Endodermal cell (in vitro differentiated cells): ENCODE data around the gene DNMT3A. TPM values are rescaled to one million over a fixed set of nuclear protein-coding genes. Genes with fewer than 3 reads are reported as not detected.
A peak's percentile ranks its signal among the peaks of the same experiment; 100 is the strongest.

Experiments used
- DNase-seq: peaks from one replicate; pipeline ENCODE4 v3.0.0-alpha.2; 2017
- H3K27ac ChIP-seq: 2 replicates; pipeline ENCODE4 v1.5.1; 2013; ENCODE audit warnings: mild to moderate bottlenecking, low read depth, low read length, moderate library complexity
- H3K27me3 ChIP-seq: 2 replicates; pipeline ENCODE4 v1.6.1; 2013; ENCODE audit warnings: mild to moderate bottlenecking, low read length, moderate library complexity; ENCODE audit not compliant: insufficient read depth, control insufficient read depth, poor library complexity, severe bottlenecking
- H3K36me3 ChIP-seq: 2 replicates; pipeline ENCODE4 v1.7.0; 2013; ENCODE audit warnings: mild to moderate bottlenecking, low read length, moderate library complexity; ENCODE audit not compliant: control insufficient read depth, insufficient read depth
- H3K4me1 ChIP-seq: one replicate; pipeline ENCODE4 v1.7.0; 2013; ENCODE audit warnings: low read length; ENCODE audit not compliant: control insufficient read depth, insufficient read depth
- H3K4me3 ChIP-seq: 2 replicates; pipeline ENCODE4 v1.5.1; 2013; ENCODE audit warnings: mild to moderate bottlenecking, low read length, moderate library complexity
- H3K9ac ChIP-seq: 2 replicates; pipeline ENCODE4 v1.6.1; 2013; ENCODE audit warnings: mild to moderate bottlenecking, low read length, moderate library complexity; ENCODE audit not compliant: poor library complexity, severe bottlenecking; ENCODE audit errors: extremely low read depth
- H3K9me3 ChIP-seq: 2 replicates; pipeline ENCODE4 v1.6.1; 2013; ENCODE audit warnings: mild to moderate bottlenecking, low read length, moderate library complexity; ENCODE audit not compliant: control insufficient read depth
- H3K27ac Mint-ChIP-seq: 2 replicates; pipeline ENCODE4 v1.8.0; 2020; ENCODE audit warnings: mixed read lengths
- H3K27me3 Mint-ChIP-seq: 2 replicates; pipeline ENCODE4 v1.8.0; 2021; ENCODE audit warnings: mild to moderate bottlenecking, mixed read lengths; ENCODE audit not compliant: insufficient read depth
- H3K36me3 Mint-ChIP-seq: 2 replicates; pipeline ENCODE4 v1.8.0; 2020; ENCODE audit warnings: low read depth, mixed read lengths
- H3K4me1 Mint-ChIP-seq: 2 replicates; pipeline ENCODE4 v1.8.0; 2020; ENCODE audit warnings: mixed read lengths
- H3K4me3 Mint-ChIP-seq: 2 replicates; pipeline ENCODE4 v1.8.0; 2020; ENCODE audit warnings: mild to moderate bottlenecking, moderate library complexity, mixed read lengths
- H3K9me3 Mint-ChIP-seq: 2 replicates; pipeline ENCODE4 v1.8.0; 2020; ENCODE audit warnings: mild to moderate bottlenecking, mixed read lengths
- CTCF ChIP-seq: fragments of 200-600 bp; sonication (generic); conservative IDR thresholded peaks from 2 replicates; pipeline ENCODE4 v1.5.0; 2021; ENCODE audit warnings: antibody characterized with exemption, mild to moderate bottlenecking
- WGBS, 2 experiments: methylation state at CpG; one replicate each; pipeline versions ENCODE4 v1.1.5 to v1.1.7; 2013; ENCODE audit warnings: missing lambda C conversion rate in 2 of 2, mixed read lengths in 1 of 2; ENCODE audit not compliant: insufficient coverage in 1 of 2, insufficient read length in 1 of 2; 5-methylcytosine and 5-hydroxymethylcytosine counted together
- total RNA-seq, 2 donors: library from RNA; stranded (reverse); fragmentation: NEBNext Ultra II Directional in 1 of 2; extraction: Animal tissue kit (Norgen Biotek cat#: 25700) in 1 of 2; gene quantifications; 2 replicates in 1 of 2; 3 replicates in 1 of 2; pipeline ENCODE4 v1.2.1, GENCODE V29; 2021

The DNMT3A gene
- total RNA-seq, 2 donors from 2014 or later, result 124 to 139 TPM

GRCh38 chr2:25252291-25253152 lies 89.2 kb downstream of the DNMT3A start:
- peaks cover 26% of the 10 kb centered on the region for H3K36me3 Mint-ChIP-seq

GRCh38 chr2:25251422-25252273 lies 90.1 kb downstream of the DNMT3A start:
- Mint-ChIP-seq H3K36me3 (peaks cover 35% of the 10 kb centered on the region), H3K4me3 (peak overlapping the region; percentile 87), H3K4me1 (peaks cover 55% of the 10 kb centered on the region), H3K9me3 (no peaks in the 10 kb centered on the region), H3K27ac (peak overlapping the region; percentile 89), H3K27me3 (no peaks in the 10 kb centered on the region)
- H3K36me3 ChIP-seq, result peaks cover 23% of the 10 kb centered on the region
- no peaks in the 10 kb centered on the region for H3K27me3 ChIP-seq
- peak overlapping the region; percentile 96 for H3K27ac ChIP-seq
- H3K4me1 ChIP-seq, result peaks cover 25% of the 10 kb centered on the region
- 0% methylated on average over 20 to 49 of the region's 52 CpGs for WGBS, 2 experiments
- peak; percentile 87 for DNase-seq
- no peaks in the 10 kb centered on the region for H3K9me3 ChIP-seq
- H3K4me3 ChIP-seq, result peak overlapping the region; percentile 85
- TF ChIP-seq CTCF, result no peak
- peak overlapping the region; percentile 79 for H3K9ac ChIP-seq

More at GRCh38 chr2:25252291-25253152, 89.2 kb downstream of the DNMT3A start:
- Histone ChIP-seq H3K4me1 (peaks cover 32% of the 10 kb centered on the region), H3K27ac (peak overlapping the region; percentile 96), H3K27me3 (no peaks in the 10 kb centered on the region), H3K4me3 (peak overlapping the region; percentile 71), H3K9me3 (no peaks in the 10 kb centered on the region), H3K36me3 (peaks cover 17% of the 10 kb centered on the region), H3K9ac (peak overlapping the region; percentile 52)
- peak; percentile 96 for DNase-seq
- peak overlapping the region; percentile 93 for H3K27ac Mint-ChIP-seq
- H3K27me3 Mint-ChIP-seq, result no peaks in the 10 kb centered on the region
- peak overlapping the region; percentile 87 for H3K4me3 Mint-ChIP-seq
- H3K9me3 Mint-ChIP-seq, result no peaks in the 10 kb centered on the region
- H3K4me1 Mint-ChIP-seq, result peaks cover 58% of the 10 kb centered on the region
- 5 to 12% methylated on average over 19 to 58 of the region's 62 CpGs for WGBS, 2 experiments
- no peak for TF ChIP-seq CTCF

GRCh38 chr2:25251071-25251421 lies 90.7 kb downstream of the DNMT3A start:
- H3K27ac ChIP-seq, result peak overlapping the region; percentile 96
- peaks cover 19% of the 10 kb centered on the region for H3K4me1 ChIP-seq
- peaks cover 29% of the 10 kb centered on the region for H3K36me3 ChIP-seq
- H3K9ac ChIP-seq, result peak overlapping the region; percentile 79
- peak overlapping the region; percentile 85 for H3K4me3 ChIP-seq
- Mint-ChIP-seq H3K27ac (peak overlapping the region; percentile 89), H3K4me1 (peaks cover 49% of the 10 kb centered on the region), H3K9me3 (no peaks in the 10 kb centered on the region), H3K36me3 (peaks cover 37% of the 10 kb centered on the region), H3K27me3 (no peaks in the 10 kb centered on the region), H3K4me3 (peak overlapping the region; percentile 87)
- WGBS, 2 experiments, result 0% methylated on average over 1 to 7 of the region's 13 CpGs
- no peaks in the 10 kb centered on the region for H3K27me3 ChIP-seq
- H3K9me3 ChIP-seq, result no peaks in the 10 kb centered on the region
- no peak for TF ChIP-seq CTCF
- DNase-seq, result no peak
